Left cardiac atrium (tissue), 4 donors: ENCODE data around the gene CAMK1D. TPM values are rescaled to one million over a fixed set of nuclear protein-coding genes. Genes with fewer than 3 reads are reported as not detected.

Source experiments
- ATAC-seq, 2 donors: fragments of 200-7000 bp; cut with Tn5 transposase; one replicate each; pipeline ENCODE4 v1.9.1; 2020; ENCODE audit warnings: mild to moderate bottlenecking in 2 of 2, moderate library complexity in 2 of 2
- DNase-seq: peaks from one replicate; pipeline ENCODE4 v3.0.0-alpha.2; 2020
- intact Hi-C, 2 donors: fragments of 100-400 bp; cut with DNase I; formaldehyde crosslinking; loops; one replicate each; pipeline versions ENCODE4 v1.14.1 to v1.15.1; 2022 to 2023
- total RNA-seq, 2 donors: library from RNA; stranded (reverse); fragmentation: NEBNext Ultra II Directional; extraction: Animal tissue kit (Norgen Biotek cat#: 25700); gene quantifications; one replicate each; pipeline ENCODE4 v1.2.1, GENCODE V29; 2021
- donor health status: DM: no; HTN: yes; CAD: no.
- donor health status: DM: no; HTN: yes; CAD: no; lungs with severe emphysema.
- donor health status: DM: yes; HTN: yes; CAD: no.
- donor health status: Dilated cardiomyopathy.

The CAMK1D gene
- total RNA-seq, 2 donors from 2014 or later: 23.8 to 38.5 TPM

DNA sequence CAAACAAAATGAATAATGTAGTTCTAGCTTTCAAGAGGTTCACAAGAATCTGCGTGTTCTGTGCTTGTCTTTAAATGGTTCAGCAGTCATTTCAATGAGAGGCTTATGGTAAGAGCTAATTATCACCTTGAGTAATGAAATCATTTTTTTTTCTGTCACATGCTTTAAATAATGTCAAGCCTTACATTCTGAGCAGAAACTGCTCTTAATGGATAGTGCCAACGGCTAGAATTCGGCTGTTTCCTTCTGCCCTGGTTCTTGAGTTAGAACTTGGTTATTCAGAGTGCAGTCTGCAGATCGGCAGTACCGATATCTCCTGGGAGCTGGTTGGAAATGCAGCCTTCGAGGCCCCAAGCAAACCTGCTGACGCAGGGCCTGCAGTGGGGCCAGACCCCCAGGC, 316.2 kb downstream of the CAMK1D start:
- intact Hi-C loops: no loop called here
- DNase-seq (no peak), ATAC-seq (no peak)

DNA sequence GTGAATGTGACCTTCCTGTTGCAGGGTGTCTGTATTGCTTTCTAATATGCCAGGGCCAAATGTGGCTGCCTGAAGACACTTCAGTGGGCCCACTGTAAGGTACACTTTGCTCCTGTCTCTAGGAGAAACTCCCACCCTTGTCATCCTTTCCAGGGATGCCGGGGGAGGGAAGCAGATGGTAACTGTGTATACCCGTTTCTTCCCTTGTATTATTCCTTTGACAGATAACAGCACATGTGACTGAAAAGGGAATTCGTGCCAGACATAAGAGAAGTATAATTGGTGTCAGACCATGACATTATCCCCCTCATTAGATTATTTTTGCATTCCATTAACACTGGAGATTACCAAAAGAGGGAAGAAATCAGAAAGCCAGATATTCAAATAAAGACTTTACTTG, 317.7 kb downstream of the CAMK1D start:
- DNase-seq (no peak), ATAC-seq (no peak)
- intact Hi-C loops: no loop called here

DNA sequence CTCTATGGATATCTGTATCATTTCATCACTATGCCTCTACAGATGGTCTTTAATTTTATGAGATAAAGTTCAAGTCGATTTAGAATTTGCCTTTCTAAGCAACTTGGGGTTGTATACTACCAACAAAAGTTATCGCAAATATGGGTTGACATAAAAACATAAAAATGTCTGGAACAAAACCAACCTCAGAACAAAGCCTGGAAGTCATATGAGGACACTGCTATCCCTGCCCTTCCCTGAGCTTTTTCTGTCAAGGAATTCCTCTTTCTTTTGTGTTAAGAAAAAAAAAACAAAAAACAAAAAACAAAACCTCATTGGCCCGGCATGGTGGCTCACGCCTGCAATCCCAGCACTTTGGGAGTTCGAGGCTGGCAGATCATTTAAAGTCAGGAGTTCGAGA, 319.3 kb downstream of the CAMK1D start:
- no peak for ATAC-seq
- intact Hi-C loops: no loop called here
- no peak for DNase-seq

DNA sequence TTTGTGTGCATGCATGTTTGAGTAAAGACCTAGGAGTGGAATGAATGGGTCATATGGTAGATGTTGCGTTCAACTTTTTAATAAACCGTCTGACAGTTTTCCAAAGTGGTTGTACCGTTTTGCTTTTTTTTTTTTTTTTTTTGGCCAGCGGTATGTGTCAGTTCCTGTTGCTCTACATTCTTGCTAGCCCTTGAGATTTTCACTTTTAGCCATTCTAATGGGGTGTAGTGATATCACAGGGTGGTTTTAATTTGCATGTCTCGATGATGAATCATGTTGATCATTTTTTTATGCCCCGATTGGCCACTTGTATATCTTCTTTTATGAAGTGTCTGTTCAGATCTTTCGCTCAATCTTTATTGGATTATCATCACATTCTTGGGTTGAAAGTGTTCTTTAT, 320.7 kb downstream of the CAMK1D start:
- intact Hi-C loops: no loop called here
- DNase-seq (no peak), ATAC-seq (no peak)

- DNase-seq: no peak
- ATAC-seq: no peak
- intact Hi-C loops: no loop called here
These were observed 325.8 kb downstream of the CAMK1D start for GRCh38 chr10:12675186-12675585.

DNA sequence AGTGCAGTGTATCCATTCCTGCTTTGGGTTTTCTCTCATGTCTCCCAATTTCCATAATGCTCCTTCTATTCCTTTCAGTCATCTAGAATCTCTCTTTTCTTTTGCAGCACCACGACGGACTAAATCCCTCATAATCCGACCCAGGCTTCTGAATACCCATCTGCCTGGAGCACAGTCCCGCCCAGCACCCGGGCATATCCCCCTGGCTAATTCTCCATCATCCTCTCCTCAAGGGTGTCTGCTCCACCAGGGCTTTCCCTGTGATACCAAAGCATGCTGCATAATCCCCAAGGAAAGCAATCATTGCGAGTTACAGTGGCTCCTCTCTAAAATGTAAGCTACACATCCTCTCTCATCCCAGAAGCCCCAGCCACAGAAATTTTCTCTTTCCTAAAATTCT, 330.3 kb downstream of the CAMK1D start:
- ATAC-seq: no peak
- intact Hi-C loops: no loop called here
- DNase-seq: no peak

- DNase-seq (no peak), ATAC-seq (no peak)
- intact Hi-C loops: no loop called here
These were observed 331.9 kb downstream of the CAMK1D start for GRCh38 chr10:12681252-12681651.

DNA sequence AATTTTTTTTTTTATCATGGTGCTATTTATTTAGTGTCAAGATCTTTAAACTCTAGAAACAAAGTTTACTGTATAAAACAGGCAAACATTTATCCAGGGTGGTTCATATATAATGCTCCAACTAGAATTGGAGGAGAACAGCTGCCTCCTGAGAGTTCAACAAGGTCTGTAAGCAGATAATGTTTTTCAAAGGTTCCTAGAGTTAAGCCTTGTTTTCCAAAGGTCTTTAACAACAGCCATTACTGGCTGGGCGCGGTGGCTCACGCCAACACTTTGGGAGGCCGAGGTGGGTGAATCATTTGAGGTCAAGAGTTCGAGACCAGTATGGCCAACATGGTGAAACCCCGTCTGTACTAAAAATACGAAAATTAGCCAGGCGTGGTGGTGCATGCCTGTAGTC, 335.4 kb downstream of the CAMK1D start:
- DNase-seq (no peak), ATAC-seq (no peak)
- intact Hi-C loops: no loop called here

GRCh38 chr10:12685261-12686058, 336.1 kb downstream of the CAMK1D start:
- DNase-seq (no peak), ATAC-seq (no peak)
- intact Hi-C loops: no loop called here

DNA sequence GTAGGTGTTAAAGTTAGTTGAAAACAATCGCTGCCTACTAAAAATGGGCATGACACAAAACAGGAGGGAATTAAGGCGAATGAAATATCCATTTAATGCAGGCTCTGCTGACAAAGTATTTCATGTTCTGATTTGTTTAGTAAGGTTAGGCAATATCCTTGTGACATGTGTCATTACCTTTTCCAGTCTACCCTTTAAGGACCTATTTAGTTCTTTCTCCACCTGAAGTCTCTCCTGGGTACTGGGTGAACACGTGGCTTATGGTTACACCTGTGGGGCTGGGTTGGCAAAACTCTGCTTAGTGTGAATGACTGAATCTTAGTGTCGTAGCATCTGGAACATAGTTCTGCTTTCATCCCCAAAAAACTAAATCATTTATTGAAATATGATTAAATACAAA, 338.6 kb downstream of the CAMK1D start:
- intact Hi-C loops: no loop called here
- DNase-seq: no peak
- ATAC-seq: no peak

- intact Hi-C loops: no loop called here
- ATAC-seq (no peak), DNase-seq (no peak)
These were observed 340.5 kb downstream of the CAMK1D start for GRCh38 chr10:12689893-12690292.

DNA sequence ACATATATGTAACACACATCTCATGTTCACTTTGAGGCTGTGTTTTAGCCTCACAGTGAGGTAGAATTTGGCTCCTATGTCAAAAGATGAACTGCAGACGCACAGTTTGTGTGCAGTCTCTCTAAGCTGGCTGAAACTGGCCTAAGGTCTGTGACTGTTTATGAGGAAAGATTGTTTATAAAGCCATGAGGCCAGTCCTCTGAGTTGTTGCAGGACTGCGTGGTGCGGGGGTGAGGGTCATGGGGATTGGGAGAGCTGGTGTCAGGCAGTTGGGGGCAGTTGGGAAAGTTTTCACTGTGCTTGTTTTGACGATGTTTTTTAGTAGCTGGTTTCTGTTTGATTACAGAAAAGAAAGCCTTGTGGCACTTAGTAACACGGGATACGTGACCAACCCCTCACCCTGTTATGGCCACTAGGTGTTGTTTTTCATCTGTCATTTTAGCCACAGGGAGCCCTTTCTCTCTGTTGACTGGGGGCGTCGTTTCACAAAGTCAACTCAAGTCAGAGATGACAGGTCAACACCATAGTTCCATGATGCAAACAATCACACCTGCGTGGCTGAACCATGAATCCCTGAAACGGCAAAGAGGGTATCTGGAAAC, 341.3 kb downstream of the CAMK1D start:
- ATAC-seq (no peak), DNase-seq (no peak)
- intact Hi-C loops: no loop called here

DNA sequence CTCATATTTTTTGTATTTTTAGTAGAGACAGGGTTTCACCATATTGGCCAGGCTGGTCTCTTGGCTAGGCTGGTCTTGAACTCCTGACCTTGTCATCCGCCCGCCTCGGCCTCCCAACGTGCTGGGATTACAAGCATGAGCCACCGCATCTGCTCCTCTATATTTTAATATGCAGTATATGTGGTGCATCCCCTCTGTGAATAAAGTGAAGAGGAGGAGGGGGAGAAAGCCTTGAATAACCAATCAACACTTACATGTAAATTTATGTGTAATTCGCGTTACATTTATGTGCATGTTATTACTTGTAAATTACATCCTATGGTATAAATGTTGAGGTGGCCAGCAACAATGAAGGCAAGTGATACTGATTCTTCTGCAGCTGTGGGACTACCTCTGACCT, 342.2 kb downstream of the CAMK1D start:
- intact Hi-C loops: no loop called here
- ATAC-seq: no peak
- no peak for DNase-seq

DNA sequence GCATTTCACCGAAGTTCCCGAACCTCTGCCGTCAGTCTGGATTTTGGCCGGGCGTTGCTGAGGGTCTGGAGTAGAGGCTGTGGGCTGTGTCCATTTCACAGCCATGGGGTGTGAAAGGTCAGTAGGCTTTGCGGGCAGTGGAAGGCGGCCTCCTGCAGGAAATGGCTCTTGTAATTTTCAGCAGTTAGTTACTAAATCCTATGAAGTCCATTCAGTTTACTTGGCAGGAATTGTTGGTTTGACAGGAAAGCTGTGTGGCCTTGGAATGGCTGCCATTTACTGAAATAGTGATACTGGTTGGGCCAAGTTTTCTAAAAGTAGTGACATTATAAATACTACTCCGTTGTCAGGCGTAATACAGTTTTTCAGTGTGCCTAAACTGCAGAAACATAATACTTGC, 348.4 kb downstream of the CAMK1D start:
- DNase-seq (no peak), ATAC-seq (peak; percentile 15 to 81)
- intact Hi-C loops: no loop called here

DNA sequence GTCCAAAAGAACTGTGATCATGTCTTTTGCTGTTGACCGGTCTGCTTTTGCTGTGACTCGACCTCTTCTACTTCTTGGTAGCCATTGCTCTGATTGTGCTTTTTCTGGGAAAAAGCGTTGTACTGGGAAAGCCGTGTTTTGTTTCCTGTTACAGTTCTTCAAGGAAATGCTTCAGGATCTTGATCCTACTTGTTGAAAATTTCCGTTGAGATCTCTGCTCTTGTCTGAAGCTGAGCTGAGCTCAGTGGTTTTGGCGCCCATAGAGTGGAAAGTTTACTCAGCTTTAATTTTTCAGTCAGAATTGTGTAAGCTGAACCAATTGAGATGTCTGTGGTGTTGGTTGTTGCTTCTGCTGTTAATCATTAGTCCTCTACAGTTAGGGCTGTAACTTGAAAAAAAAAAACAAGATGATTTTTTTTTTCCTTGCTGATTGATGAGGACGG, 349.9 kb downstream of the CAMK1D start:
- ATAC-seq (peak; percentile 32 to 35), DNase-seq (no peak)

GRCh38 chr10:12699781-12700556, 350.6 kb downstream of the CAMK1D start:
- DNase-seq: no peak
- intact Hi-C loops: no loop called here
- ATAC-seq: no peak

More for the DNA sequence above, 349.9 kb downstream of the CAMK1D start:
- intact Hi-C loops: no loop called here

- intact Hi-C loops: no loop called here
- no peak for ATAC-seq
- no peak for DNase-seq
These were observed 351.2 kb downstream of the CAMK1D start for GRCh38 chr10:12700557-12700874.

- intact Hi-C loops: no loop called here
- DNase-seq: no peak
- no peak for ATAC-seq
These were observed 352.3 kb downstream of the CAMK1D start for GRCh38 chr10:12701696-12702095.

DNA sequence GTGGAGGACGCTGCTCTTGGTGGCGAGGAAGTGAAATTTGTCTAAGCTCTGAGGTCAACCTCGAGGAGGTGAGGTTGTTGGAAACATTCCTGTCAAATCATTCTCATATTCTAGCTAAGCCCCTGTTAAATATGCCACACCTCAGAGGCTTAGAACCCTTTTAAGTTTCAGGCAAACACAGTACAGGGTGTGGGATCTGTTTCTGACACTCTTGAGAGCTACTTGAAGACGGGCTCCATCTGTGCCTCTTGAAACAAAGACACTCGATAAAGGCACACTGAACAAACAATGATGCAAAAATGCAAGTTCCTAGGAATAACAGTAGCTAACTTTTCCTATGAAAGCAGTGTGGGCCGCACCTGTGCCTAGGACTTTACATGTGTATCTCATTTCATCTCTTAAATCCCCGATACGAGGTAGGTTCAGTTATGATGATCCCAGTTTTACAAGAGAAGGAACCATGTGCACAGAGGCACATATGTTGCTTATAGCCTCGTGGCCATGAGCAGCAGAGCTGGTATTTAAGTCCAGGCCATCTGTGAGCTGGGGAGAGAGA, 352.9 kb downstream of the CAMK1D start:
- DNase-seq (no peak), ATAC-seq (no peak)
- intact Hi-C loops: no loop called here

GRCh38 chr10:12703126-12703525, 353.8 kb downstream of the CAMK1D start:
- no peak for DNase-seq
- intact Hi-C loops: no loop called here
- no peak for ATAC-seq
